Neural progenitor cell (in vitro differentiated cells): ENCODE data around the gene CTSS.

ENCODE experiments used
- CTCF ChIP-seq: fragments of 200-600 bp; sonication (generic); IDR thresholded peaks from 2 replicates; pipeline ENCODE4 v1.5.1; 2017; ENCODE audit warnings: antibody characterized with exemption, mild to moderate bottlenecking
- EZH2 ChIP-seq: fragments of 200-600 bp; sonication (generic); IDR thresholded peaks from 2 replicates; pipeline ENCODE4 v1.6.1; 2017; ENCODE audit warnings: antibody characterized with exemption, mild to moderate bottlenecking, moderate library complexity
- EZH2phosphoT487 ChIP-seq: fragments of 200-600 bp; sonication (generic); IDR thresholded peaks from 2 replicates; pipeline ENCODE4 v1.6.1; 2017; ENCODE audit warnings: antibody characterized with exemption

- TF ChIP-seq CTCF = no peak
- TF ChIP-seq EZH2 = no peak
- no peak for TF ChIP-seq EZH2phosphoT487
Observed at GRCh38 chr1:150799089-150799488, 33.5 kb upstream of the CTSS start.
